Measurements from ENCODE around the gene ACRV1. TPM values are rescaled to one million over a fixed set of nuclear protein-coding genes. Genes with fewer than 3 reads are reported as not detected.

The ACRV1 gene
- total RNA-seq, 4 donors from 2014 or later = not detected

- Histone ChIP-seq H3K9me3 (no peaks in the 10 kb centered on the region), H3K4me3 (no peak overlapping the region), H3K27ac (no peak overlapping the region), H3K4me1 (no peaks in the 10 kb centered on the region), H3K27me3 (no peaks in the 10 kb centered on the region), H3K36me3 (no peaks in the 10 kb centered on the region)
- DNase-seq = no peak
- intact Hi-C loops (cut with DNase I; ENCODE audit: low total_unique reads) = no loop called here
- ATAC-seq = no peak
- TF ChIP-seq POLR2A (IDR thresholded peaks at IDR 0.05) (no peak), CTCF (IDR thresholded peaks at IDR 0.05 in 4 of 5, conservative IDR thresholded peaks at IDR 0.05 in 1 of 5) (no peak)
- in situ Hi-C loops (cut with MboI; ENCODE audit: low sequenced_read_pairs in 4 of 4) = no loop called here
Measured at GRCh38 chr11:125671561-125671960, 9.1 kb downstream of the ACRV1 start.

GRCh38 chr11:125670172-125670571 is 10.5 kb downstream of the ACRV1 start:
- no peak for TF ChIP-seq CTCF (IDR thresholded peaks at IDR 0.05 in 4 of 5, conservative IDR thresholded peaks at IDR 0.05 in 1 of 5)
- no peak for TF ChIP-seq POLR2A (IDR thresholded peaks at IDR 0.05)
- Histone ChIP-seq H3K9me3 (no peaks in the 10 kb centered on the region), H3K4me3 (no peak overlapping the region), H3K36me3 (no peaks in the 10 kb centered on the region), H3K27ac (no peak overlapping the region), H3K27me3 (no peaks in the 10 kb centered on the region), H3K4me1 (no peaks in the 10 kb centered on the region)
- intact Hi-C loops (cut with DNase I; ENCODE audit: low total_unique reads) = no loop called here
- ATAC-seq (no peak), DNase-seq (no peak)
- in situ Hi-C loops (cut with MboI; ENCODE audit: low sequenced_read_pairs in 4 of 4) = no loop called here

GRCh38 chr11:125667151-125667550 is 13.5 kb downstream of the ACRV1 start:
- Histone ChIP-seq H3K4me1 (no peaks in the 10 kb centered on the region), H3K9me3 (peaks cover 0 to 4% (median 0%) of the 10 kb centered on the region in 3 donors), H3K27me3 (no peaks in the 10 kb centered on the region), H3K36me3 (no peaks in the 10 kb centered on the region), H3K27ac (no peak overlapping the region), H3K4me3 (no peak overlapping the region)
- TF ChIP-seq CTCF (IDR thresholded peaks at IDR 0.05 in 4 of 5, conservative IDR thresholded peaks at IDR 0.05 in 1 of 5) (no peak), POLR2A (IDR thresholded peaks at IDR 0.05) (no peak)
- in situ Hi-C loops (cut with MboI; ENCODE audit: low sequenced_read_pairs in 4 of 4) = no loop called here
- ATAC-seq (no peak), DNase-seq (no peak)
- intact Hi-C loops (cut with DNase I; ENCODE audit: low total_unique reads) = no loop called here

GRCh38 chr11:125663910-125664309 is 16.7 kb downstream of the ACRV1 start:
- Histone ChIP-seq H3K36me3 (no peaks in the 10 kb centered on the region), H3K27me3 (no peaks in the 10 kb centered on the region), H3K27ac (no peak overlapping the region), H3K4me3 (no peak overlapping the region), H3K9me3 (peaks cover 0 to 4% (median 0%) of the 10 kb centered on the region in 3 donors), H3K4me1 (no peaks in the 10 kb centered on the region)
- in situ Hi-C loops (cut with MboI; ENCODE audit: low sequenced_read_pairs in 4 of 4) (no loop called here), intact Hi-C loops (cut with DNase I; ENCODE audit: low total_unique reads) (no loop called here)
- no peak for DNase-seq
- ATAC-seq = no peak
- no peak for TF ChIP-seq CTCF (IDR thresholded peaks at IDR 0.05 in 4 of 5, conservative IDR thresholded peaks at IDR 0.05 in 1 of 5)
- TF ChIP-seq POLR2A (IDR thresholded peaks at IDR 0.05) = no peak

- Histone ChIP-seq H3K4me1 (no peaks in the 10 kb centered on the region), H3K27me3 (no peaks in the 10 kb centered on the region), H3K36me3 (no peaks in the 10 kb centered on the region), H3K4me3 (no peak overlapping the region), H3K27ac (no peak overlapping the region), H3K9me3 (peaks cover 0 to 4% (median 0%) of the 10 kb centered on the region in 3 donors)
- TF ChIP-seq CTCF (IDR thresholded peaks at IDR 0.05 in 4 of 5, conservative IDR thresholded peaks at IDR 0.05 in 1 of 5) (no peak), POLR2A (IDR thresholded peaks at IDR 0.05) (no peak)
- DNase-seq (no peak), ATAC-seq (no peak)
- intact Hi-C loops (cut with DNase I; ENCODE audit: low total_unique reads) (no loop called here), in situ Hi-C loops (cut with MboI; ENCODE audit: low sequenced_read_pairs in 4 of 4) (no loop called here)
Measured at GRCh38 chr11:125662689-125663088, 18.0 kb downstream of the ACRV1 start.

Measured in gastrocnemius medialis (tissue), 4 donors.